Smooth muscle cell (in vitro differentiated cells): ENCODE data around the gene COL5A1. TPM values are rescaled to one million over a fixed set of nuclear protein-coding genes. Genes with fewer than 3 reads are reported as not detected.

Experiments used
- DNase-seq: peaks from one replicate; lab custom pipeline; 2025; ENCODE audit not compliant: unreplicated experiment; lab: John Stamatoyannopoulos, UW
- H2AFZ ChIP-seq: fragments of 200-600 bp; sonication (generic); 2 replicates; pipeline ENCODE4 v1.6.0; 2016; ENCODE audit warnings: antibody characterized with exemption, low read depth, mild to moderate bottlenecking
- H3F3A ChIP-seq: fragments of 200-600 bp; sonication (generic); 2 replicates; pipeline ENCODE4 v1.6.0; 2017; ENCODE audit warnings: antibody characterized with exemption, low read depth
- H3K27ac ChIP-seq: fragments of 200-600 bp; sonication (generic); 2 replicates; pipeline ENCODE4 v1.5.1; 2016; ENCODE audit warnings: low read depth, mild to moderate bottlenecking
- H3K27me3 ChIP-seq: fragments of 200-600 bp; sonication (generic); 2 replicates; pipeline ENCODE4 v1.6.1; 2016; ENCODE audit warnings: low read depth, mild to moderate bottlenecking
- H3K36me3 ChIP-seq: fragments of 200-600 bp; sonication (generic); 2 replicates; pipeline ENCODE4 v1.5.1; 2016; ENCODE audit warnings: low read depth
- H3K4me1 ChIP-seq: fragments of 200-600 bp; sonication (generic); 2 replicates; pipeline ENCODE4 v1.5.1; 2016; ENCODE audit warnings: low read depth
- H3K4me2 ChIP-seq: fragments of 200-600 bp; sonication (generic); 2 replicates; pipeline ENCODE4 v1.6.0; 2016; ENCODE audit warnings: mild to moderate bottlenecking
- H3K4me3 ChIP-seq: fragments of 200-600 bp; sonication (generic); 2 replicates; pipeline ENCODE4 v1.5.1; 2016; ENCODE audit warnings: mild to moderate bottlenecking
- H3K79me2 ChIP-seq: fragments of 200-600 bp; sonication (generic); 2 replicates; pipeline ENCODE4 v1.6.0; 2016; ENCODE audit warnings: low read depth, mild to moderate bottlenecking
- H3K9ac ChIP-seq: fragments of 200-600 bp; sonication (generic); 2 replicates; pipeline ENCODE4 v1.6.0; 2016; ENCODE audit warnings: low read depth
- H3K9me3 ChIP-seq: fragments of 200-600 bp; sonication (generic); replicated peaks from 2 replicates; pipeline ENCODE4 v1.5.1; 2016; ENCODE audit warnings: low read depth
- H4K20me1 ChIP-seq: fragments of 200-600 bp; sonication (generic); 2 replicates; pipeline ENCODE4 v1.6.0; 2016; ENCODE audit warnings: low read depth
- WGBS: methylation state at CpG from one replicate; pipeline ENCODE4 v1.1.7; 2016; ENCODE audit warnings: low lambda C conversion rate; 5-methylcytosine and 5-hydroxymethylcytosine counted together
- polyA plus RNA-seq: library from polyadenylated mRNA; unstranded; fragments of >200 nt; fragmentation: Nextera tagmentation; extraction: Ambion mirVana; gene quantifications from 2 replicates; pipeline ENCODE4 v1.2.1, GENCODE V29; 2016
- total RNA-seq: library from RNA; depleted of rRNA; stranded (reverse); fragments of >200 nt; gene quantifications from 2 replicates; pipeline ENCODE4 v1.2.3, GENCODE V29; 2014
- TF ChIP-seq, protein P1 (sequence below): fragments of 200-600 bp; sonication (generic); IDR thresholded peaks from 2 replicates; pipeline ENCODE4 v1.5.1; 2017; ENCODE audit warnings: borderline replicate concordance, mild to moderate bottlenecking, antibody characterized with exemption; ENCODE audit not compliant: insufficient read depth, poor library complexity, severe bottlenecking

Gene COL5A1
- total and polyA plus RNA-seq, 2 experiments from 2014 or later = 1,084 to 1,443 TPM

DNA sequence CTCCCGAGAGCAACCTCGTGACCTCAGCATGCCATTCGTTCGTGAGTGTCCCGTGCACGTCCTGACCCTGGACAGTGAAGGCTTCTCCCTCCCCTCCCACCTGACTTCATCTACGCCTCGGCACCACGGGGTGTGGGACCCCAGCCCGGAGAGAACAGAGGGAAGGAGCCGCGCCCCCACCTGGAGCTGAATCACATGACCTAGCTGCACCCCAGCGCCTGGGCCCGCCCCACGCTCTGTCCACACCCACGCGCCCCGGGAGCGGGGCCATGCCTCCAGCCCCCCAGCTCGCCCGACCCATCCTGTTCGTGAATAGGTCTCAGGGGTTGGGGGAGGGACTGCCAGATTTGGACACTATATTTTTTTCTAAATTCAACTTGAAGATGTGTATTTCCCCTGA is 200.7 kb downstream of the COL5A1 start:
- Histone ChIP-seq H3F3A (peaks cover 96% of the 10 kb centered on the region), H3K4me3 (no peak overlapping the region), H3K4me2 (no peak overlapping the region), H3K36me3 (peaks cover 43% of the 10 kb centered on the region), H3K9ac (no peak overlapping the region), H3K79me2 (no peaks in the 10 kb centered on the region), H4K20me1 (peaks cover 100% of the 10 kb centered on the region), H3K27me3 (no peaks in the 10 kb centered on the region), H2AFZ (no peak overlapping the region), H3K9me3 (no peaks in the 10 kb centered on the region), H3K27ac (peak overlapping the region; percentile 16), H3K4me1 (no peaks in the 10 kb centered on the region)
- no peak for DNase-seq
- TF ChIP-seq, protein P1, sequence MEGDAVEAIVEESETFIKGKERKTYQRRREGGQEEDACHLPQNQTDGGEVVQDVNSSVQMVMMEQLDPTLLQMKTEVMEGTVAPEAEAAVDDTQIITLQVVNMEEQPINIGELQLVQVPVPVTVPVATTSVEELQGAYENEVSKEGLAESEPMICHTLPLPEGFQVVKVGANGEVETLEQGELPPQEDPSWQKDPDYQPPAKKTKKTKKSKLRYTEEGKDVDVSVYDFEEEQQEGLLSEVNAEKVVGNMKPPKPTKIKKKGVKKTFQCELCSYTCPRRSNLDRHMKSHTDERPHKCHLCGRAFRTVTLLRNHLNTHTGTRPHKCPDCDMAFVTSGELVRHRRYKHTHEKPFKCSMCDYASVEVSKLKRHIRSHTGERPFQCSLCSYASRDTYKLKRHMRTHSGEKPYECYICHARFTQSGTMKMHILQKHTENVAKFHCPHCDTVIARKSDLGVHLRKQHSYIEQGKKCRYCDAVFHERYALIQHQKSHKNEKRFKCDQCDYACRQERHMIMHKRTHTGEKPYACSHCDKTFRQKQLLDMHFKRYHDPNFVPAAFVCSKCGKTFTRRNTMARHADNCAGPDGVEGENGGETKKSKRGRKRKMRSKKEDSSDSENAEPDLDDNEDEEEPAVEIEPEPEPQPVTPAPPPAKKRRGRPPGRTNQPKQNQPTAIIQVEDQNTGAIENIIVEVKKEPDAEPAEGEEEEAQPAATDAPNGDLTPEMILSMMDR = no peak
- 96% methylated on average over 22 of the region's 22 CpGs for WGBS

DNA sequence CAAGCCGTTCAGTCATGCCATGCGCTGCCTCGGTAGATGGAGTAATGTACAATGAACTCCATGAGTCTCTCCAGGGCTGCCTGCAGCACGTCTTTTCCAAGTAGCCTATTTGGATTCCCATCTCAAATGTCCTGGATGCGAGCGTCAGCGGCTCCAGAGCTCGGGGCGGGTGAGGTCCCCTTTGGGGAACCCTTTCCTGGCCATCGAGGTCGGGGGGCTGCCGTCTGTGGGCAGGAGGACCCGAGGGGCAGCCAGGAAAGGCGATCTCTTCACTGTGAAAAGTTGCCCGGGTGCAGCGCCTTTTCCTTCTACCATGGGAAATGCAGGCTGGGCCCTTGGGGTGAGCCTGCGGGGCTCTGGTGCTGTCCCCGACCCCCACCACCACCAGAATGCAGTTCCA is 202.1 kb downstream of the COL5A1 start:
- Histone ChIP-seq H4K20me1 (peaks cover 98% of the 10 kb centered on the region), H3K27ac (peak overlapping the region; percentile 56), H3K79me2 (no peaks in the 10 kb centered on the region), H3K36me3 (peaks cover 43% of the 10 kb centered on the region), H3K9me3 (no peaks in the 10 kb centered on the region), H2AFZ (no peak overlapping the region), H3F3A (peaks cover 91% of the 10 kb centered on the region), H3K4me2 (no peak overlapping the region), H3K27me3 (no peaks in the 10 kb centered on the region), H3K9ac (no peak overlapping the region), H3K4me3 (no peak overlapping the region), H3K4me1 (no peaks in the 10 kb centered on the region)
- DNase-seq = no peak
- TF ChIP-seq, protein P1 = no peak
- 95% methylated on average over 18 of the region's 18 CpGs for WGBS

DNA sequence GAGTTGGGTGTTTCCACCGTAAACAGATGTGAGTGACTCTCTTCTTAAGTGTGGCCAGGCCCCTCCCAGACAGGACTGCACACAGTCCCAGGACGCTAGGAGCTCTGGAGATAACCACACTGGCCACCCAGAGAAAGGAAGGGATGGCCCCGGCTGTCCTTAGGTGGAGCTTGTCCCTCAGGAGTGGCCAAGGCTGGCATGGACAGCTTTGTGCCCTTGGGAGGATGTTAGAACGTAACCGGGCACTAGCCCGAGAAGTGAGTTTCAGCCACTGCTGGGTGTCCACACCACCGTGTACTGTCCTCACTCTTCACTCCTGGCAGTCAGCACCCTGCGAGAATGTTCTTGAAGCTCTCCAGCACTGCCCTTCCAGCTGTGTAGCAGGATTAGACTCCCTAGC is 203.2 kb downstream of the COL5A1 start:
- H3K27me3 ChIP-seq = no peaks in the 10 kb centered on the region
- H3K9me3 ChIP-seq = no peaks in the 10 kb centered on the region
- peaks cover 41% of the 10 kb centered on the region for H3K36me3 ChIP-seq

DNA sequence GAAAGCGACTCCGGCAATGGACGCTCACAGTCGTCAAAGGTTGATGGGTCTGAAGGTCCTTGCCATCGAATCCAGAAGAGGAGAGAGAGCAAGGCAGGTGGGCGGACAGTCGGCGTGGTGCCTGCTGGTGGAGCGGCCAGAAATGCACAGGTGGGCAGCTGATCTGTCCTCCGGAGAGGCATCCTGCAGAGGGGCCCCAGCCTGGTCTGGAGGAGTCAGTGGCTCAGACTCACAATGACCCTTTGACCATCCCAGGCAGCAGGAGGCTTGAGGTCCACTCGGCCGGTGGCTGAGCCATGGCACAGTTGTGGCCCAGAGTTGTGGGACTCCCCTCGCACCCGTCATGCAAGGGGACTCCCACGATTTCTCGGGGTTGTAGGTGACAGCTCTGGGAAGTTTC is 204.6 kb downstream of the COL5A1 start:
- Histone ChIP-seq H3K27me3 (no peaks in the 10 kb centered on the region), H2AFZ (no peak overlapping the region), H3K4me1 (no peaks in the 10 kb centered on the region), H4K20me1 (peaks cover 84% of the 10 kb centered on the region), H3K27ac (no peak overlapping the region), H3K9ac (no peak overlapping the region), H3K36me3 (peaks cover 33% of the 10 kb centered on the region), H3K4me2 (no peak overlapping the region), H3K9me3 (no peaks in the 10 kb centered on the region), H3F3A (peaks cover 76% of the 10 kb centered on the region), H3K79me2 (no peaks in the 10 kb centered on the region), H3K4me3 (no peak overlapping the region)
- 90% methylated on average over 16 of the region's 16 CpGs for WGBS
- TF ChIP-seq, protein P1 = no peak
- no peak for DNase-seq

More for the DNA sequence above, 203.2 kb downstream of the COL5A1 start:
- DNase-seq = no peak
- no peaks in the 10 kb centered on the region for H3K79me2 ChIP-seq
- no peak overlapping the region for H3K4me2 ChIP-seq
- H3K4me3 ChIP-seq = no peak overlapping the region
- H2AFZ ChIP-seq = no peak overlapping the region
- peaks cover 80% of the 10 kb centered on the region for H3F3A ChIP-seq
- H4K20me1 ChIP-seq = peaks cover 87% of the 10 kb centered on the region
- WGBS = 91% methylated on average over 8 of the region's 8 CpGs
- H3K9ac ChIP-seq = no peak overlapping the region
- no peaks in the 10 kb centered on the region for H3K4me1 ChIP-seq
- H3K27ac ChIP-seq = peak overlapping the region; percentile 56
- TF ChIP-seq, protein P1 = no peak
